GM19468 (cell line): ENCODE results near the gene SLC25A46.
"Not testable (repeated sequence)": the region's sequence is repeated elsewhere in the genome, so short reads cannot be mapped to it uniquely, and the experiment has no call there.

ENCODE experiments used
- ATAC-seq: cut with Tn5 transposase; IDR thresholded peaks from one replicate; pipeline ENCODE4 v1.9.1; 2021; ENCODE audit warnings: mild to moderate bottlenecking, moderate library complexity, moderate number of reproducible peaks; ENCODE audit not compliant: unreplicated experiment; ENCODE audit errors: extremely low read depth

SLC25A46 gene

DNA sequence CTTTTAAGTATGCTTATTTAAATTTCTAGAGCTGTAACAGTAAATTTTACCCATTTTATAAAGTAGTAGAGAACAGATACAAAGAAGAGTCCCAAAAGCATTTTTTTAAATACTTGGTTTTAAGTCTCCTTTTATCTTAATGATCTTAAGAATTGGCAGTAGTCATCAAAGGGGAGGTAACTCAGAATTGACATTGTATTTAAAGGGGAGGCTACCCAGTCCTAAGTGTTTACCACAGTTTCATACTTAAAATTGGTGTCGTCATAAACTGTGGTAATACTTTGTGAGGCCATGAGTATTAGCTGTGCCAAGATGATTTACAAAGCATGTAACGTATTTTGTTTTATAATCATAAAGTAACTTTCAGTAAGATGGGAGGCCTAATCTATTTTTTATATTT is 14.8 kb downstream of the SLC25A46 start:
- ATAC-seq = no peak

DNA sequence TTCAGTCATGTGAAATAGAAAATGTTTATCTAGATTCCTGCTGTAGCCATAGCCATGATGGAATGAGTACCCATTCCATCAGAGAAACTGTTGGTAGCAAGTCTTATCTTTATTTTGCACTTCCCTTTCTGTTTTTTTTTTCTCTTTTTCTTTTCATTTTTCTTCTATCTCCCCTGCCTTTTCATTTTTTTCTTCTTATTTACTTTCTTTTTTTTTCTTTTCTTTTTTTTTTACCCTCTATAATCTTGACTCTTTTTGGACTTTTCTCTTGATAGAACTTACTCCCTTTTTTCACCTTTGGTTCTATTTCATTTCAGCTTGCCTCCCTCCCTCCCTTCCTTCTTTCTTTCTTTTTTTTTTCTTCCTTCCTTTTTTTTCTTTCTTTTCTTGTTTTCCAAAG is 15.4 kb downstream of the SLC25A46 start:
- ATAC-seq = no peak

DNA sequence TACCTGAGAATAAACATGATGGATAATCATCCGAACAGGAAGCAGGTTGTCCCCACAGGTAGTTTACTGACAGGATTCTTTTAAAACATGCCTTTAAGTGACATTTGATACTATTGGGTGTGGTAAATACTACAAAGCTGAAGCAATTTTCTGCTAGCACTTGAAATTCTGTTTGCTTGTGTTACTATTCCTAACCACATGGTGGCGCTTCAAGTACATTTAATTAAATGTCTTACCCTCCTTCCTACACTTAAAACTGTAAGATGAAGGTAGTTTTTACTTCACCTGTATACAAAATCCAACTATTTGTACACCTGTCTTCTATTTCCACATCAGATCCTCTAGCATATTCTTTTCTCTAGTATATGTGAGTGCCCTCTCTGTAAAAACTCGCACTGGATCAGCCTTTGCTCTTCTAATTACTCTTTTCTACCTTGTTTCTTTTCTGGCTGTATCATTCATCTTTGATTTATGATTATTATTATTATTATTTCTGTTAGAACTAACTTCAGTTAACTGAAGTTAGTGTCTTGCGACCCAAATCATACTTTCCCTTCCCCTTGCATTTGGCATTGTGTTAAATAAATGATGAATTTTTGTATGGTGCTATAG is 18.4 kb downstream of the SLC25A46 start:
- ATAC-seq = no peak

DNA sequence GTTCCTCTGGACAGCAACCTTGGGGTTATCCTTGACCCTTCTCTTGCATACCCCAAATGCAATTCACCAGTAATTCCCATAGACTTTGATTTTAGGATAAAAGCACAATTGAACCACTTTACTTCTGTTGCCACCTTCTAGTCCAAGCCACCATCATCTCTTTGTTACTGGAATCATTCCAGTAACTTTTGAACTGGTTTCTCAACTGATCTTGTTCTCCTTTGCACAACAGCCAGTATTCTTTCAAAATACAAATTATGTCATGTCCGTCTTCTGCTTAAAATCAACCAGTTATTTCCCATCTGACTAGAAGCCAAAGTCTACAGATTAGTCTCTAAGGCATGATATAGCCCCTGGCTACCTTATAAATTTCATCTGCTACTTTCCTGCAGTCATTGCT is 21.4 kb downstream of the SLC25A46 start:
- no peak for ATAC-seq

DNA sequence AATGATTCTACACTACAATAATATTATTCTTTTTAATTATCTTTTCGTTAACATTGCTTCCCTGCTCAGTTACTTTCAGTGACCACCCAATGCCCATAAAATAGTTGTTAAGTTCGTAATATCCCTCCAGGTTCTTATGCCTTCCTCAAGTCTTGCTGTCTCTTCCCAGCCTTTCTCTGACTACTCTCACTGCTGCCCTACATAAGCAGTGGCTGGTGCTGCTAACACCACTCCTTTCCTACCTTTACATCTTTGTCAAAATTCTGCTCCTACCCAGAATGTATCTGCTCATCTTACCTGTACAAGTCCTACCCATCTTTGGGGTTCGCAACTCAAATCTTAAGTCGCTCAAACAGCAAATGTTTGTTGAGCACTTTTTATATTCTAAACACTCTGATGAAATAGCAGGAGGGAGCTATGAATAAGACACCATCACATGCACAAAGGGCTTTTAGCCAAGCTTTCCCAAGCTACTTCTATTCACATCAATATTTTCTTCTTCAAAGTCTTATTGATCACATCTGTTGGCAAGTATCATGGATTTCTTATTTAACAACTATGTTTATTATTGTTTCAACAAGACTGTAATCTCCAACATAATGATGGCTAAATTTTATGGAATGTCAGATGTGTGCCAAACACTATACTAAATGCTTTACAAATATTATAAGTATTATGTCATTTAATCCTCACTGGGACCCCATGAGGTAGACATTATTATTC is 29.5 kb downstream of the SLC25A46 start:
- no peak for ATAC-seq

DNA sequence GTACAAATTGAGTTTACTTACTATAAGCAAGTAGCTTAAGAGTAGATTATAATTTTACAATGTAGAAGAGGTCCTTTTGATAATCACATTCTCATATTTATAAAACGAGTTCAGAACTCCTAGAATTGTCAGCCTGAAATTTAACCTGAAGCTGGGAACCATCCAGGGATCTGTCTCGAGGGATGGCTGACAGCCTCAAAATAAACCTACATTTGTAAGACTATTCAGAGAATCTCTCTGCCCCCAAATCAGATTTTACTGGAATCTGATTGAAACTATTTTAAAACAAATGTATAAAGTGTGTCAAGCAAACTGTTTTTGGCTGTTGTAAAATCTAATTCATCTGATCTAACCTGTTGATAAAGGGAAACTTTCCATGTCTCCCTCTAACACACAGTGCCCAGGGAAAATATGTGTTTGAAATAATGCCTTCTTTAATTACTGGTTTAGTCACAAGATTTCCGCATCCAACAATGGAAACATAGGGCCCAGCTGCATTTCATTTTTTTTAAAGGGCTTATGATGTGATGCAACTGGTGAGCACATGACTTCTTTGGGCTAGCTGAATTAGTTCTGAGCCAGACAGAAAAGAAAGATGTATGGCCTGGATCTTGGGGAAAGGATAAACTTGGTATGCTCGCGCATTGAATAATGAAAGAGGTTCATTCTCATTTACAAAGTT is 30.3 kb downstream of the SLC25A46 start:
- ATAC-seq = no peak

DNA sequence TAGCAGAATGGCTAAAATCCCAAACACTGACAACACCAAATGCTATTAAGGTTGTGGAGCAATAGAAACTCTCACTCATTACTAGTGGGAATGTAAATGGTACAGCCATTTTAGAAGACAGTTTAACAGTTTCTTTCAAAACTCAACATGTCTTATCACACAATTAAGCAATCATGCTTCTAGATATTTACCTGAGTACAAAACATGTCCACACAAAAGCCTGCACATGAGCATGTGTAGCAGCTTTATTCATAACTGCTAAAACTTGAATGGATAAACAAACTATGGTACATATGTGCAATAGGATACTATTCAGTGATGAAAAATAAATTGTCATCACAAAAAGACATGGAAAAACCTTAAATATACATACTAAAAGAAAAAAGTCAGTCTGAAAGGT is 31.5 kb downstream of the SLC25A46 start:
- ATAC-seq = no peak

DNA sequence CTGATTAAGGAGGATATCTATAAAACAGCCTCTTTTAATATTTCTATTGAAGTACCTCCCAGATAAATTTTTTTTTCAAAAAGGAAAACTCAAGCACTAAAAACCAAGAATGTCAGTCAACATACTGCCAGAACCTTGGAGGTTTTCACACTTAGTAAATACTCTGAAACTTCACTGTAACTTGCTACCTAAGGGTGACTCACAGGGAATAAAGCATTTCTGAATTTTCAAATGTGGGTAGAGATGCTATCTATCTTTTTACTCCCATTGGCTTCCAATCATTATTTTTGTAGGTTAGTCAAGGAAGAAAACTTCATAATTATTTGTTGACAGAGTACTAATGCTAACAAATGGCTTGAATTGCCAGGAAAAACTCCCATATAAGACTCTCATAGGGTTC is 46.1 kb downstream of the SLC25A46 start:
- no peak for ATAC-seq

DNA sequence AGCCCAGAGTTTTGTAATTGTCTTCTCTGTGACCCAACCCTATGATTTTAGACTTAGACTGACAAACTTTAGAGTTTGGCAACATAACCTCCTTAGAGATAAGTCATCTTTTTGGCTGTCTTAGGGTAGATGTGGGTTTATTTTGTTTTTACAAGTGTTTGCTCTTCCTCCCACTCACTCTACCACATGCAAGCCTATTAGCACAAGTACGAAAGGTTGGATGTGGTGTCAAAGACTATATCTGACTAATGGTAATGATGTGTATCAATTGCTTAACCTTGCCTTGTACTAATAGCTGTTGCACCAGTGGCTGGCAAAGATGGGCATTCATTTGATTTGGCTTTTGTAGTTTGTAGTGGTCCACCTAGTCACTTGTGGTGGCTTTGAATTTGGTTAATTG is 46.5 kb downstream of the SLC25A46 start:
- ATAC-seq = no peak

DNA sequence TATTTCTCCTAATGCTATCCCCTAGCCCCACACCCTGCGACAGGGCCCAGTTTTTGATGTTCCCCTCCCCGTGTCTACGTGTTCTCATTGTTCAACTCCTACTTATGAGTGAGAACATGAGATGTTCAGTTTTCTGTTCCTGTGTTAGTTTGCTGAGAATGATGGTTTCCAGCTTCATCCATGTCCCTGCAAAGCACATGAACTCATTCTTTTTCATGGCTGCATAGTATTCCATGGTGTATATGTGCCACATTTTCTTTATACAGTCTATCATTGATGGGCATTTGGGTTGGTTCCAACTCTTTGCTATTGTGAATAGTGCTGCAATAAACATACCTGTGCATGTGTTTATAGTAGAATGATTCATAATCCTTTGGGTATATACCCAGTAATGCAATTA is 49.2 kb downstream of the SLC25A46 start:
- ATAC-seq = not testable (repeated sequence)

DNA sequence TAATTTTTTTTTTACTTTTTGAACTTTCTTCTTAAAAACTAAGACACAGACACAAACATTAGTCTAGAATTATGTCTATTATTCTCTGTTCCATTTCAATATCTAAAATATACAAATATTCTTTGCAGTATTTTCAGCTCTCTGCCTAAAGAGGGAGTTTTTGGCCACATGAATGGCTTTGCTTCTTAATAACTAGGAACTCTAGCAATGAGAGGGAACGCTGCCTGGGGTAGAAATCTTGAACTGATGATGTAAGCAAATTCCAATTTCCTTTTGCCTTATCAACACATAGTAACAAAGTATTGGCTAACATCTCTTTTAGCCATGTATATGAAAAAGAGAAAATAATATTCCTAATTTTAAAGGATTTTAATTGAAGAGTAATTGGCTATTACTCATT is 51.9 kb downstream of the SLC25A46 start:
- no peak for ATAC-seq

DNA sequence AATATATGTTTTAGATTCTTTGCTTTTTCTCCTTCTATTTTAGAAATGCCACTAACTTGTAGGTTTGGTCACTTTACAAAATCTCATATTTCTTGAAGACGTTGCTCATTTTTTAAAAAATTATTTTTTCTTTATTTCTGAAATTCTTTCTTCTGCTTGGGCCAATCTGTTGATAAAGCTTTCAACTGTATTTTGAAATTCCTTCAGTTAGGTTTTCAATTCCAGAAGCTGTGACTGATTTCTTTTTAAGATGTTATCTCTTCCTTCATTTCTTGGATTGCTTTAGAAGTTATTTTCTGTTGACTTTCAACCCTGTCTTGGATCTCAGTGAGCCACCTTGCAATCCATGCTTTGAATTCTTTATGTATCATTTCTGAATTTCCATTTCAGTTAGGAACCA is 64.2 kb downstream of the SLC25A46 start:
- no peak for ATAC-seq

DNA sequence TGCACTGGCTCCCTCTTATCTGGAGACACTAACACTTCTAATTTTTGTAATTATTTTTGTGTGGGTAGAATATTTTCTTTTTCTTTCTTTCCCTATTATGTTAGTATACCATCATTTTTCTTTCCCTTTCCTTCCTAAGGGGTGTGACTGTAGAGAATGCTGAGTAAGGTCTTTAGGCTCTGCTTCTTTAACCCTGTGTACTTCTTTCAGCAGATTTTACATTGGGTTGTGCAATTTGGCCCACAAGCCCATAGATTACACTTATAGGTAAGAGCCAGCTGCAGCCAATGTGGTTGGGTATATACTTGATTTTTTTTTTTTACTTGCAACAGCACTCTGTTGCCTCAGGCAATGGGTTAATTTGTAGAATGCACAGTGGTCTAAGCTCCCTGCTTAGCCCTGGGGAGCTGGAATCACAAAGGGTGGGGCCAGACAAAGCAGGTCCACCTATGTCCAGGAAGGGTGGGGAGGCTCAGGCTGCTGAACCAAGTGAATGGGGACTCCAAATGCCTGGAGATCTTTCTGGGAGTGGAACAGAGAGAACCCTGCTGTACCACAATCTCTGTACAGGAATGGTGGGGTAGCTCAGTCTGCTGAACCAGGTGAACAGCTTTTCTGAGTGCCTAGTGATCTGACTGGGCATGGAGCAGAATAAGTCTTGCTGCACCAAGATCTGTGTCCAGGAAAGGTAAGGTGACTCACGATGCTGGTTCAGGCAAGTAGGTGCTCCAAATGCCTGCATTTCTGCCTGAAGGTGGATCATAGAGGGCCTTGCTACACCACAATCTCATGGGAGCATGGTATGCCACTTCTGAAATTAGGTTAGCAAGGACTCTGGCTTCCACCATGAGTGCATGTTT is 64.9 kb downstream of the SLC25A46 start:
- ATAC-seq = no peak

DNA sequence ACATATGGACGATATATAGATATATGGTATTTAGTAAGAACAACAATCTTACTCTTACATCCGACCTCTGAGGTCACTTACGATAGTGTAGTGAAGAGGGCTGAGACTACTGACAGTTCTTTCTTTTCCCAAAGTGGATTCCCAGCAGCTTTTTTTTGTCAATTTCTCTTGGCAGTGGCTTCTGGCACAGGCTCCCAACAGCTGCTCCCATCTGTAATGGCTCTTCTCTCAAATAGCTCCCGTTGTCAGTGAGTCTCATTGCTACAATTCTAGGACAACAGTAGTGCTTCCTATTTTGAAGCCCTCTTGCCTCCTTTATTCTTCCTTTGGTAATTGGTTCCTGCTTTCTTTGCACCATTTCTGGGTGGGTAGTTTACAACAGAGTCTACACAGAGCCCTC is 68.4 kb downstream of the SLC25A46 start:
- no peak for ATAC-seq

DNA sequence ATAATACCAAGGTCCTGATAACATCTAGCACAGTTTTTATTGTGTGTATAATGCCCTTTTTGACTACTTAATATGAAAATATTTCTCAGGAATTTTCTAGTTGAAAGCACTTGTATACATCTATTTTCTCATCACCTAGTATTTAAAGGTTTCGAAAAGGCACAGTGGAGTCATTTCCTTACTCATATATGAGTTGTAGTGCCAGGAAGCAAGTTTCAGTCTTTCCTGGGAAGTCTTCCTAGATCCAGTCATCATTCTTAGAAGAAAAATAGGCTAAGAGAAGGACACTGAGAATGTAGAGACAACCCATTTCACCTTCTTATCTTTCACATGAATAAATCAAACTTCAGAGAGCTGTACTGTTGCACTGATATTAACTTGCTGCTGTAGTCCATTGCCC is 70.2 kb downstream of the SLC25A46 start:
- no peak for ATAC-seq
